Spleen (tissue), 11 donors: ENCODE results near the gene KIFC3. TPM values are rescaled to one million over a fixed set of nuclear protein-coding genes. Genes with fewer than 3 reads are reported as not detected.

Experiments
- DNase-seq: peaks from one replicate; pipeline ENCODE4 v3.0.0-alpha.2; 2020
- H3K27ac ChIP-seq, 8 donors: fragments of 200-600 bp; sonication (generic) in 7 of 8; 1 replicate in 4 of 8; 2 replicates in 4 of 8; pipeline versions ENCODE4 v1.5.0 to v1.8.0; 2016 to 2021; ENCODE audit warnings: inconsistent platforms in 4 of 8, mild to moderate bottlenecking in 4 of 8, moderate library complexity in 1 of 8
- H3K27me3 ChIP-seq, 7 donors: fragments of 200-600 bp; sonication (generic) in 6 of 7; replicated peaks in 1 of 7; 1 replicate in 4 of 7; 2 replicates in 3 of 7; pipeline versions ENCODE4 v1.5.0 to v1.8.0; 2016 to 2021; ENCODE audit warnings: inconsistent platforms in 3 of 7, mild to moderate bottlenecking in 1 of 7
- H3K36me3 ChIP-seq, 6 donors: fragments of 200-600 bp; sonication (generic) in 5 of 6; 1 replicate in 4 of 6; 2 replicates in 2 of 6; pipeline versions ENCODE4 v1.5.0 to v1.8.0; 2016 to 2021; ENCODE audit warnings: inconsistent platforms in 2 of 6
- H3K4me1 ChIP-seq, 6 donors: fragments of 200-600 bp; sonication (generic) in 5 of 6; 1 replicate in 3 of 6; 2 replicates in 3 of 6; pipeline versions ENCODE4 v1.5.0 to v1.8.0; 2016 to 2021; ENCODE audit warnings: inconsistent platforms in 3 of 6
- H3K4me3 ChIP-seq, 8 donors: fragments of 200-600 bp; sonication (generic) in 7 of 8; 1 replicate in 4 of 8; 2 replicates in 4 of 8; pipeline versions ENCODE4 v1.5.0 to v1.8.0; 2016 to 2021; ENCODE audit warnings: inconsistent platforms in 4 of 8, mild to moderate bottlenecking in 4 of 8, moderate library complexity in 2 of 8
- H3K9me3 ChIP-seq, 8 donors: fragments of 200-600 bp; sonication (generic) in 7 of 8; 1 replicate in 4 of 8; 2 replicates in 4 of 8; pipeline versions ENCODE4 v1.5.0 to v1.8.0; 2016 to 2021; ENCODE audit warnings: inconsistent platforms in 4 of 8
- CTCF ChIP-seq, 11 experiments: fragments of 200-600 bp in 7 of 11; fragments of 450-650 bp in 4 of 11; sonication (generic) in 4 of 11; IDR thresholded peaks in 8 of 11; conservative IDR thresholded peaks in 3 of 11; 1 replicate in 7 of 11; 2 replicates in 4 of 11; pipeline versions ENCODE4 v1.4.0 to v1.8.0; 2016 to 2021; ENCODE audit warnings: antibody characterized with exemption in 11 of 11, inconsistent platforms in 4 of 11, mild to moderate bottlenecking in 1 of 11
- POLR2A ChIP-seq, 3 donors: fragments of 450-650 bp; IDR thresholded peaks; one replicate each; pipeline ENCODE4 v1.5.1; 2017; ENCODE audit warnings: antibody characterized with exemption in 3 of 3, mild to moderate bottlenecking in 1 of 3
- POLR2AphosphoS5 ChIP-seq, 3 donors: sonication (generic); formaldehyde crosslinking; IDR thresholded peaks; one replicate each; pipeline ENCODE4 v1.5.1; 2017; ENCODE audit warnings: antibody characterized with exemption in 3 of 3
- WGBS, 5 donors: extraction: QIAGEN DNeasy Blood & Tissue Kit in 3 of 5; methylation state at CpG; one replicate each; pipeline versions ENCODE4 v1.1.5 to v1.1.7; 2013 to 2018; 5-methylcytosine and 5-hydroxymethylcytosine counted together
- intact Hi-C: fragments of 100-400 bp; cut with DNase I; formaldehyde crosslinking; loops from one replicate; pipeline ENCODE4 v1.15.0; 2023; ENCODE audit warnings: low total_unique reads
- polyA plus RNA-seq, 3 donors: library from polyadenylated mRNA; stranded (reverse); fragments of 200-250 nt; gene quantifications; one replicate each; pipeline ENCODE4 v1.2.1, GENCODE V29; 2013
- total RNA-seq, 7 donors: library from RNA; depleted of rRNA in 3 of 7; stranded (reverse); fragments of >200 nt in 3 of 7; fragmentation: NEBNext Ultra II Directional in 4 of 7; extraction: Animal tissue kit (Norgen Biotek cat#: 25700) in 4 of 7; gene quantifications; one replicate each; pipeline versions ENCODE4 v1.1.0 to v1.2.1, GENCODE V29; 2016 to 2021
- donor health status: healthy with polysubstance abuse.
- donor health status: DM: no; HTN: no; CAD: no; lungs with moderate emphysema.
- donor health status: DM: no; HTN: no; CAD: no.
- donor health status: Bipolar disorder and iron deficiency.
- donor health status: healthy.
- donor health status: DM: no; HTN: no; CAD: no.
- donor health status: DM: yes; HTN: yes; CAD: no.

The KIFC3 gene
- total and polyA plus RNA-seq, 10 donors: 4.6 to 61.5 (median 42.6) TPM

- no peaks in the 10 kb centered on the region for H3K27me3 ChIP-seq
- H3K4me1 ChIP-seq: peaks cover 0 to 22% (median 7%) of the 10 kb centered on the region in 6 donors
- intact Hi-C loops: loop anchor here (10.0 kb wide), 2 partner anchors 106 to 246 kb away; partner anchors contain the start of genes USB1 and ZNF319
- WGBS, 5 donors: 81 to 87% (median 83%) methylated on average over 24 to 33 of the region's 33 CpGs
- TF ChIP-seq POLR2A (IDR thresholded peaks at IDR 0.05) (no peak), POLR2AphosphoS5 (IDR thresholded peaks at IDR 0.05) (peak in 1 of 3 donors; percentile 26), CTCF (IDR thresholded peaks at IDR 0.05 in 8 of 11, conservative IDR thresholded peaks at IDR 0.05 in 3 of 11) (no peak)
- H3K9me3 ChIP-seq: no peaks in the 10 kb centered on the region
- no peak overlapping the region for H3K4me3 ChIP-seq
- H3K27ac ChIP-seq: peak overlapping the region in 3 of 8 donors; percentile 13 to 51 (median 42)
- no peak for DNase-seq
- peaks cover 0 to 98% (median 14%) of the 10 kb centered on the region in 6 donors for H3K36me3 ChIP-seq
Observed at GRCh38 chr16:57758331-57759117, 43.8 kb downstream of the KIFC3 start.

GRCh38 chr16:57757883-57758282 is 44.4 kb downstream of the KIFC3 start:
- H3K36me3 ChIP-seq: peaks cover 0 to 98% (median 19%) of the 10 kb centered on the region in 6 donors
- intact Hi-C loops: loop anchor here (10.0 kb wide), 2 partner anchors 107 to 247 kb away; partner anchors contain the start of genes USB1 and ZNF319

GRCh38 chr16:57757326-57757786 is 44.9 kb downstream of the KIFC3 start:
- TF ChIP-seq POLR2A (IDR thresholded peaks at IDR 0.05): no peak
- peak; percentile 46 to 74 (median 52) for TF ChIP-seq POLR2AphosphoS5 (IDR thresholded peaks at IDR 0.05)
- peak; percentile 81 to 100 (median 98) for TF ChIP-seq CTCF (IDR thresholded peaks at IDR 0.05 in 8 of 11, conservative IDR thresholded peaks at IDR 0.05 in 3 of 11)
- Histone ChIP-seq H3K4me1 (peaks cover 0 to 22% (median 7%) of the 10 kb centered on the region in 6 donors), H3K27ac (peak overlapping the region in 2 of 8 donors; percentile 45 to 48), H3K9me3 (no peaks in the 10 kb centered on the region), H3K4me3 (no peak overlapping the region), H3K27me3 (no peaks in the 10 kb centered on the region), H3K36me3 (peaks cover 0 to 98% (median 23%) of the 10 kb centered on the region in 6 donors)
- intact Hi-C loops: loop anchor here (10.0 kb wide), 2 partner anchors 107 to 247 kb away; partner anchors contain the start of genes USB1 and ZNF319
- peak; percentile 96 for DNase-seq
- 45 to 73% (median 62%) methylated on average over 4 to 11 of the region's 11 CpGs for WGBS, 5 donors

More at GRCh38 chr16:57757883-57758282, 44.4 kb downstream of the KIFC3 start:
- peaks cover 0 to 22% (median 7%) of the 10 kb centered on the region in 6 donors for H3K4me1 ChIP-seq
- 93 to 95% (median 94%) methylated on average over 7 of the region's 7 CpGs for WGBS, 5 donors
- no peak for TF ChIP-seq POLR2A (IDR thresholded peaks at IDR 0.05)
- TF ChIP-seq CTCF (IDR thresholded peaks at IDR 0.05 in 8 of 11, conservative IDR thresholded peaks at IDR 0.05 in 3 of 11): no peak
- TF ChIP-seq POLR2AphosphoS5 (IDR thresholded peaks at IDR 0.05): no peak
- H3K9me3 ChIP-seq: no peaks in the 10 kb centered on the region
- no peak overlapping the region for H3K4me3 ChIP-seq
- H3K27me3 ChIP-seq: no peaks in the 10 kb centered on the region
- H3K27ac ChIP-seq: peak overlapping the region in 1 of 8 donors; percentile 45
- no peak for DNase-seq
